ENCODE measurements around the gene MGST1.

DNA sequence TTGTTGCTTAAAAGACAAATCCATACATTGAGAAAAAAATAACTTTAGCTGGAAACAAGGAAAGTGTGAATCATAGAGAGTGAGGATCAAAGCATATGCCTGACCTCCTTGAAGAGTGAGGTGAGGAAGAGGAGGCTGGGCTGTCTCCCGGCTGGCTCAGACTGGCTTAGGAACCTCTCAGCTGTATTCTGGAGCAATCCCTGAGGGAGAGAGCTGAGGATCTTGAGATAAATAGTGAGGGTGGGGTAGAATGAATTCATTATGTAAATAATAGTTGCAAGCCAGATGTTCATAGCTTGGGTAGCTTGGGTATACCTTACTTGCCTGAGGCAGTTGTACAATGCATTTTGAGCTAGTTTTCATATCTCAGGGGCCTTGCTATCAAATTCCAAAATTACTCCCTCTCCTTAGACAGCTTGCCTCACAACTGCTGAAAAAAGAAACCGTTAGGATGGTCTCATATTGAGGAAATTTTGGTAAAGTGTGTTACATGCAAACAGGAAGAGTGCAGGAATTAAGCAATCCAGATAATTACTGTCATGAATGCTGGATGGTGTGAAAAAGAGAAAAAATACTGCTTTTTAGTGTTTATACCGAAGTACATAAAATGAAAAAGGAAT is 39.5 kb upstream of the MGST1 start:
- TF ChIP-seq HNF4G (IDR thresholded peaks at IDR 0.05) (no peak), TAF1 (conservative IDR thresholded peaks at IDR 0.05) (no peak), SP1 (IDR thresholded peaks at IDR 0.05) (no peak), JUND (IDR thresholded peaks at IDR 0.05) (no peak), GABPA (IDR thresholded peaks at IDR 0.05 in 1 of 2, conservative IDR thresholded peaks at IDR 0.05 in 1 of 2) (no peak), RAD21 (IDR thresholded peaks at IDR 0.05) (no peak), NR2F2 (IDR thresholded peaks at IDR 0.05) (no peak)
- TF ChIP-seq, protein P1, sequence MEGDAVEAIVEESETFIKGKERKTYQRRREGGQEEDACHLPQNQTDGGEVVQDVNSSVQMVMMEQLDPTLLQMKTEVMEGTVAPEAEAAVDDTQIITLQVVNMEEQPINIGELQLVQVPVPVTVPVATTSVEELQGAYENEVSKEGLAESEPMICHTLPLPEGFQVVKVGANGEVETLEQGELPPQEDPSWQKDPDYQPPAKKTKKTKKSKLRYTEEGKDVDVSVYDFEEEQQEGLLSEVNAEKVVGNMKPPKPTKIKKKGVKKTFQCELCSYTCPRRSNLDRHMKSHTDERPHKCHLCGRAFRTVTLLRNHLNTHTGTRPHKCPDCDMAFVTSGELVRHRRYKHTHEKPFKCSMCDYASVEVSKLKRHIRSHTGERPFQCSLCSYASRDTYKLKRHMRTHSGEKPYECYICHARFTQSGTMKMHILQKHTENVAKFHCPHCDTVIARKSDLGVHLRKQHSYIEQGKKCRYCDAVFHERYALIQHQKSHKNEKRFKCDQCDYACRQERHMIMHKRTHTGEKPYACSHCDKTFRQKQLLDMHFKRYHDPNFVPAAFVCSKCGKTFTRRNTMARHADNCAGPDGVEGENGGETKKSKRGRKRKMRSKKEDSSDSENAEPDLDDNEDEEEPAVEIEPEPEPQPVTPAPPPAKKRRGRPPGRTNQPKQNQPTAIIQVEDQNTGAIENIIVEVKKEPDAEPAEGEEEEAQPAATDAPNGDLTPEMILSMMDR (IDR thresholded peaks at IDR 0.05; ENCODE audit: low read depth, low read length, missing input control): no peak
- TF ChIP-seq, protein P2, sequence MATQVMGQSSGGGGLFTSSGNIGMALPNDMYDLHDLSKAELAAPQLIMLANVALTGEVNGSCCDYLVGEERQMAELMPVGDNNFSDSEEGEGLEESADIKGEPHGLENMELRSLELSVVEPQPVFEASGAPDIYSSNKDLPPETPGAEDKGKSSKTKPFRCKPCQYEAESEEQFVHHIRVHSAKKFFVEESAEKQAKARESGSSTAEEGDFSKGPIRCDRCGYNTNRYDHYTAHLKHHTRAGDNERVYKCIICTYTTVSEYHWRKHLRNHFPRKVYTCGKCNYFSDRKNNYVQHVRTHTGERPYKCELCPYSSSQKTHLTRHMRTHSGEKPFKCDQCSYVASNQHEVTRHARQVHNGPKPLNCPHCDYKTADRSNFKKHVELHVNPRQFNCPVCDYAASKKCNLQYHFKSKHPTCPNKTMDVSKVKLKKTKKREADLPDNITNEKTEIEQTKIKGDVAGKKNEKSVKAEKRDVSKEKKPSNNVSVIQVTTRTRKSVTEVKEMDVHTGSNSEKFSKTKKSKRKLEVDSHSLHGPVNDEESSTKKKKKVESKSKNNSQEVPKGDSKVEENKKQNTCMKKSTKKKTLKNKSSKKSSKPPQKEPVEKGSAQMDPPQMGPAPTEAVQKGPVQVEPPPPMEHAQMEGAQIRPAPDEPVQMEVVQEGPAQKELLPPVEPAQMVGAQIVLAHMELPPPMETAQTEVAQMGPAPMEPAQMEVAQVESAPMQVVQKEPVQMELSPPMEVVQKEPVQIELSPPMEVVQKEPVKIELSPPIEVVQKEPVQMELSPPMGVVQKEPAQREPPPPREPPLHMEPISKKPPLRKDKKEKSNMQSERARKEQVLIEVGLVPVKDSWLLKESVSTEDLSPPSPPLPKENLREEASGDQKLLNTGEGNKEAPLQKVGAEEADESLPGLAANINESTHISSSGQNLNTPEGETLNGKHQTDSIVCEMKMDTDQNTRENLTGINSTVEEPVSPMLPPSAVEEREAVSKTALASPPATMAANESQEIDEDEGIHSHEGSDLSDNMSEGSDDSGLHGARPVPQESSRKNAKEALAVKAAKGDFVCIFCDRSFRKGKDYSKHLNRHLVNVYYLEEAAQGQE (IDR thresholded peaks at IDR 0.05): no peak
- TF ChIP-seq, protein P3, sequence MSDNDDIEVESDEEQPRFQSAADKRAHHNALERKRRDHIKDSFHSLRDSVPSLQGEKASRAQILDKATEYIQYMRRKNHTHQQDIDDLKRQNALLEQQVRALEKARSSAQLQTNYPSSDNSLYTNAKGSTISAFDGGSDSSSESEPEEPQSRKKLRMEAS (IDR thresholded peaks at IDR 0.05): no peak
- TF ChIP-seq, protein P4, sequence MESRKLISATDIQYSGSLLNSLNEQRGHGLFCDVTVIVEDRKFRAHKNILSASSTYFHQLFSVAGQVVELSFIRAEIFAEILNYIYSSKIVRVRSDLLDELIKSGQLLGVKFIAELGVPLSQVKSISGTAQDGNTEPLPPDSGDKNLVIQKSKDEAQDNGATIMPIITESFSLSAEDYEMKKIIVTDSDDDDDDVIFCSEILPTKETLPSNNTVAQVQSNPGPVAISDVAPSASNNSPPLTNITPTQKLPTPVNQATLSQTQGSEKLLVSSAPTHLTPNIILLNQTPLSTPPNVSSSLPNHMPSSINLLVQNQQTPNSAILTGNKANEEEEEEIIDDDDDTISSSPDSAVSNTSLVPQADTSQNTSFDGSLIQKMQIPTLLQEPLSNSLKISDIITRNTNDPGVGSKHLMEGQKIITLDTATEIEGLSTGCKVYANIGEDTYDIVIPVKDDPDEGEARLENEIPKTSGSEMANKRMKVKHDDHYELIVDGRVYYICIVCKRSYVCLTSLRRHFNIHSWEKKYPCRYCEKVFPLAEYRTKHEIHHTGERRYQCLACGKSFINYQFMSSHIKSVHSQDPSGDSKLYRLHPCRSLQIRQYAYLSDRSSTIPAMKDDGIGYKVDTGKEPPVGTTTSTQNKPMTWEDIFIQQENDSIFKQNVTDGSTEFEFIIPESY (IDR thresholded peaks at IDR 0.05): no peak
